ENCODE data around the gene SH2B3. TPM values are rescaled to one million over a fixed set of nuclear protein-coding genes. Genes with fewer than 3 reads are reported as not detected.

The SH2B3 gene
- total and polyA plus RNA-seq, 2 of the 13 experiments (the other 11 are each of a cell fraction or from before 2014, with no cell fraction given): 6.8 to 6.9 TPM

DNA sequence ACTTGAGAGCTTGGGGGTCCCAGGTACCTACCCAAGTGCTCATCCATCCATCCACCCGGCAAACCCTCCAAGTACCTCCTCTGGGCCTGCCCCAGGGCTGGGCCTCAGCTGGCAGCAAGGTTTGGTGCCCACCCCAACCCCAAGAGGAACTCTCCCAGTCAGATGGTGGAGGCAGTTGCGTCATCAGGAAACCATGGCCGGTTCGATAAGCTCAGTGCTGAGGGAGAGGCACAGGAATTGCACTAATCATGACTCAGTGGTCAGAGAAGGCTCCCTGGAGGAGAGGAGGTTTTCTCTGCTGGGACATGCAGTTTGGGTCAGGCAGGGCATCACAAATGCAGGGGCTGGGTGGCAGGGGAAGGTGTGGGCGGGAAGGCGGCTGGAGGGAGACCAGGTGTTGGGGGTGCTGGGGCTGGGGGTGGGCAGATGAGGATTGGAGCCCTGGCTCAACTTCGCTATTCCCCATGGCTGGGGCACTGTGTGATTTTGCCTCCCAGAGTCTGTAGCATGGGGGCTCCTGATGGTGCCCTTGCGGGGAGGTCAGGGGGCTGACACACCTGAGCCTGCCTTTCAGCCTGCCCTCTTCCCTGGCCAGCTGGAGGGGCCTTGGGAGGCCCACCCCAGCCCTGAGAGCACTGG lies 32.2 kb downstream of the SH2B3 start:
- in situ Hi-C loops (cut with HindIII; ENCODE audit: extremely low pct_ligation_motif_present, low pct_unique_long_range_greater_than_20kb) (no loop called here), intact Hi-C loops (cut with micrococcal nuclease; ENCODE audit: unreplicated experiment) (no loop called here)
- no peak; the same call in 2 of the 3 replicates for ATAC-seq
- BruUV-seq (replicated peaks): no TSS peak
- Histone ChIP-seq H4K20me1 (ENCODE audit: insufficient read depth, low read length) (0 out of 2 replicates have a peak, but pooled peaks cover 8% of the 10 kb centered on the region), H3K27me3 (ENCODE audit: control insufficient read depth in 1 of 2, insufficient read depth in 2 of 2, low read length in 2 of 2) (no peaks in the 10 kb centered on the region; a peak in 1 of 5 replicates), H3K36me3 (replicated peaks in 1 of 2; ENCODE audit: control insufficient read depth in 1 of 2, insufficient read depth in 2 of 2, low read length in 2 of 2) (peaks cover 9 to 34% of the 10 kb centered on the region in 2 experiments; a peak in 4 of 5 replicates), H3K9ac (ENCODE audit: insufficient read depth, low read depth, low read length) (no peak overlapping the region), H3K79me2 (ENCODE audit: insufficient read depth, low read length) (no peaks in the 10 kb centered on the region), H3K4me3 (replicated peaks in 1 of 3; ENCODE audit: insufficient read depth in 1 of 3, low read depth in 2 of 3, low read length in 3 of 3) (no peak overlapping the region), H3K4me1 (ENCODE audit: insufficient read depth, low read length) (0 out of 2 replicates have a peak, but pooled peaks cover under 1% of the 10 kb centered on the region), H3K4me2 (ENCODE audit: low read depth, low read length) (no peak overlapping the region), H3K27ac (ENCODE audit: extremely low read length, insufficient read depth, low read length) (no peak overlapping the region), H3K9me3 (ENCODE audit: low read length) (no peaks in the 10 kb centered on the region), H2AFZ (ENCODE audit: low read length) (no peak overlapping the region)
- 97% methylated on average over 7 of the region's 8 CpGs for WGBS (ENCODE audit: low lambda C conversion rate)
- POLR2A ChIA-PET: no interaction called here
- TF ChIP-seq JUN (CRISPR knock-in tag; IDR thresholded peaks at IDR 0.05) (no peak), ZNF12 (CRISPR knock-in tag; IDR thresholded peaks at IDR 0.05) (no peak), CEBPB (IDR thresholded peaks at IDR 0.05; ENCODE audit: borderline replicate concordance, low read depth, low read length) (peak; percentile 81), CEBPG (CRISPR knock-in tag; IDR thresholded peaks at IDR 0.05) (peak; percentile 34; the same call in 1 of the 2 replicates), ZSCAN22 (CRISPR knock-in tag; IDR thresholded peaks at IDR 0.05) (peak; percentile 98)
- CTCF ChIA-PET (ENCODE audit: low intra/inter-chr PET ratio, low total read pairs): no interaction called here
- FAIRE-seq: no peak
- no peak for DNase-seq (ENCODE audit: low spot score)

DNA sequence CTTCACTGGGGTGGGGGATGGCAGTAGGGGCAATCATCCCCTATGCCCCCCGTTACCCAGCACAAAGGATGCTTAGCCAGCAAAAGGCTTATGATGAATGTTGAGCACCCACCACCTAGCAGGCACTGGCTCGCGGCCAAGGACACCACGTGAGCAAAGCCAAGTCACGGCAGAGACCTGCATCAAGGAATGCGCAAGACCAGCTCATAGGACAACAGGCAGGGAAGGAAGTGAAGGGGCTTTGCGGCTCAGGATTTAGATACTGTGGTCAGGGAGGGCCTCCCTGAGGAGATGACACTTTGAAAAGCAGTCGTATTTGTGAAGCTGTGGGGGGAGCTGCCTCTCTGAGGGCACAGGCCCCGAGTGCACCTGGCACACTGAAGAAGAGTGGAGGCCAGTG lies 32.8 kb downstream of the SH2B3 start:
- Histone ChIP-seq H3K9ac (ENCODE audit: insufficient read depth, low read depth, low read length) (no peak overlapping the region), H3K79me2 (ENCODE audit: insufficient read depth, low read length) (no peaks in the 10 kb centered on the region)

More for the DNA sequence above, 32.8 kb downstream of the SH2B3 start:
- CTCF ChIA-PET (ENCODE audit: low intra/inter-chr PET ratio, low total read pairs): no interaction called here
- Histone ChIP-seq H2AFZ (ENCODE audit: low read length) (no peak overlapping the region), H3K4me1 (ENCODE audit: insufficient read depth, low read length) (no peaks in the 10 kb centered on the region), H3K27me3 (ENCODE audit: control insufficient read depth in 1 of 2, insufficient read depth in 2 of 2, low read length in 2 of 2) (no peaks in the 10 kb centered on the region; a peak in 1 of 5 replicates), H3K36me3 (replicated peaks in 1 of 2; ENCODE audit: control insufficient read depth in 1 of 2, insufficient read depth in 2 of 2, low read length in 2 of 2) (peaks cover 12 to 40% of the 10 kb centered on the region in 2 experiments; a peak in 4 of 5 replicates), H3K4me3 (replicated peaks in 1 of 3; ENCODE audit: insufficient read depth in 1 of 3, low read depth in 2 of 3, low read length in 3 of 3) (no peak overlapping the region), H3K27ac (ENCODE audit: extremely low read length, insufficient read depth, low read length) (no peak overlapping the region), H3K4me2 (ENCODE audit: low read depth, low read length) (no peak overlapping the region), H4K20me1 (ENCODE audit: insufficient read depth, low read length) (0 out of 2 replicates have a peak, but pooled peaks cover 8% of the 10 kb centered on the region), H3K9me3 (ENCODE audit: low read length) (no peaks in the 10 kb centered on the region)
- BruUV-seq (replicated peaks): no TSS peak
- POLR2A ChIA-PET: no interaction called here
- DNase-seq (ENCODE audit: low spot score) (no peak), ATAC-seq (no peak), FAIRE-seq (no peak)
- 94% methylated on average over 9 of the region's 9 CpGs for WGBS (ENCODE audit: low lambda C conversion rate)
- no peak for TF ChIP-seq CENPX (CRISPR knock-in tag; IDR thresholded peaks at IDR 0.05)
- TF ChIP-seq RARA (CRISPR knock-in tag; IDR thresholded peaks at IDR 0.05): no peak
- TF ChIP-seq ZNF34 (CRISPR knock-in tag; IDR thresholded peaks at IDR 0.05; ENCODE audit: borderline replicate concordance): no peak
- TF ChIP-seq SNRNP70 (IDR thresholded peaks at IDR 0.05; ENCODE audit: low read depth, low read length): no peak
- TF ChIP-seq NFATC3 (CRISPR knock-in tag; IDR thresholded peaks at IDR 0.05): no peak
- TF ChIP-seq ZNF790 (CRISPR knock-in tag; IDR thresholded peaks at IDR 0.05; ENCODE audit: borderline replicate concordance): no peak
- TF ChIP-seq MYNN (CRISPR knock-in tag; IDR thresholded peaks at IDR 0.05; ENCODE audit: low read depth): no peak
- TF ChIP-seq RBM22 (optimal IDR thresholded peaks at IDR 0.05; ENCODE audit: low read length): peak; percentile 91
- intact Hi-C loops (cut with micrococcal nuclease; ENCODE audit: unreplicated experiment): no loop called here
- in situ Hi-C loops (cut with HindIII; ENCODE audit: extremely low pct_ligation_motif_present, low pct_unique_long_range_greater_than_20kb): no loop called here

All from HepG2 (cell line).